OCI-LY1 (cell line): ENCODE data around the gene GUCA1C.

ENCODE experiments used
- EZH2 ChIP-seq: fragments of 200-600 bp; sonication (generic), shearing (Covaris generic); IDR thresholded peaks from 2 replicates; pipeline ENCODE4 v1.8.0; 2017; ENCODE audit warnings: borderline replicate concordance, mixed run types, mild to moderate bottlenecking, antibody characterized with exemption, low read length, moderate library complexity, mixed read lengths
- TF ChIP-seq, protein P1 (sequence below): fragments of 200-600 bp; sonication (generic), shearing (Covaris generic); IDR thresholded peaks from 2 replicates; pipeline ENCODE4 v1.5.1; 2017; ENCODE audit warnings: mild to moderate bottlenecking, antibody characterized with exemption, low read length, moderate library complexity, mixed read lengths

GRCh38 chr3:108914774-108915641, 38.7 kb downstream of the GUCA1C start:
- no peak for TF ChIP-seq EZH2
- TF ChIP-seq, protein P1, sequence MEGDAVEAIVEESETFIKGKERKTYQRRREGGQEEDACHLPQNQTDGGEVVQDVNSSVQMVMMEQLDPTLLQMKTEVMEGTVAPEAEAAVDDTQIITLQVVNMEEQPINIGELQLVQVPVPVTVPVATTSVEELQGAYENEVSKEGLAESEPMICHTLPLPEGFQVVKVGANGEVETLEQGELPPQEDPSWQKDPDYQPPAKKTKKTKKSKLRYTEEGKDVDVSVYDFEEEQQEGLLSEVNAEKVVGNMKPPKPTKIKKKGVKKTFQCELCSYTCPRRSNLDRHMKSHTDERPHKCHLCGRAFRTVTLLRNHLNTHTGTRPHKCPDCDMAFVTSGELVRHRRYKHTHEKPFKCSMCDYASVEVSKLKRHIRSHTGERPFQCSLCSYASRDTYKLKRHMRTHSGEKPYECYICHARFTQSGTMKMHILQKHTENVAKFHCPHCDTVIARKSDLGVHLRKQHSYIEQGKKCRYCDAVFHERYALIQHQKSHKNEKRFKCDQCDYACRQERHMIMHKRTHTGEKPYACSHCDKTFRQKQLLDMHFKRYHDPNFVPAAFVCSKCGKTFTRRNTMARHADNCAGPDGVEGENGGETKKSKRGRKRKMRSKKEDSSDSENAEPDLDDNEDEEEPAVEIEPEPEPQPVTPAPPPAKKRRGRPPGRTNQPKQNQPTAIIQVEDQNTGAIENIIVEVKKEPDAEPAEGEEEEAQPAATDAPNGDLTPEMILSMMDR: peak; percentile 83
